ENCODE data around the gene SLC25A24. TPM values are rescaled to one million over a fixed set of nuclear protein-coding genes. Genes with fewer than 3 reads are reported as not detected.

The SLC25A24 gene
- total RNA-seq, 1 experiment from 2014 or later, result 23.6 TPM

DNA sequence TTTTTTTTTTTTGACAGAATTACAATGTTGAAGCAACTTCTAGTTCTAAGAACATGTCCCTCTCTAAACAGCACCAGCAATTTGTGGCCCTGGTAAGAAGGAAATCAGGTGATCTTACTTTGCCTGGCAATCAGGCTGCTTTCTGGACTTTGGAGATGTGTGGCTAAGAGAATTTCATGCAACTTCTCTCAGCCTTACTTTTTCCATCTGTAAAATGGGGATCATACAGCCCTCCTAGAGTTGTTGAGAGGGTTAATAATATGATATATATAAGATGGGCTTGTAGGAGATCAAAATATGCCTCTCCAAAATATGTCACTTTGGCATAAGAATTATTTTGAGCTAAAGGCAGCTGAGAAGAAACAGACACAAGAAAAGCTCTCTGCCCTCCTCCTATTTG is 92.0 kb downstream of the SLC25A24 start:
- no peaks in the 10 kb centered on the region for H4K20me1 ChIP-seq (ENCODE audit: insufficient read depth)
- H3K4me2 ChIP-seq (ENCODE audit: low read length), result no peak overlapping the region
- no peak overlapping the region for H2AFZ ChIP-seq (ENCODE audit: low read depth, low read length, poor library complexity, severe bottlenecking)
- H3K79me2 ChIP-seq (ENCODE audit: insufficient read depth, low read length), result no peaks in the 10 kb centered on the region
- peaks cover 0 to 5% of the 10 kb centered on the region in 2 experiments; a peak in 1 of 4 replicates for H3K4me1 ChIP-seq (ENCODE audit: control insufficient read depth in 1 of 2, insufficient read depth in 2 of 2, low read length in 2 of 2)
- no peaks in the 10 kb centered on the region for H3K9me2 ChIP-seq (ENCODE audit: insufficient read depth)
- intact Hi-C loops (cut with micrococcal nuclease), result no loop called here
- BruUV-seq (replicated peaks), result no TSS peak
- CTCF ChIA-PET, result no interaction called here
- H3K27me3 ChIP-seq (ENCODE audit: insufficient read depth, low read length), result 0 out of 2 replicates have a peak, but pooled peaks cover 10% of the 10 kb centered on the region
- H3K9me3 ChIP-seq (ENCODE audit: control insufficient read depth in 1 of 2, insufficient read depth in 1 of 2, low read depth in 1 of 2, low read length in 2 of 2), result no peaks in the 10 kb centered on the region
- TF ChIP-seq POLR2A (IDR thresholded peaks at IDR 0.05; ENCODE audit: borderline replicate concordance, extremely low read depth, insufficient read depth, insufficient read length), result no peak
- TF ChIP-seq CBX3 (IDR thresholded peaks at IDR 0.05; ENCODE audit: low read depth), result no peak
- TF ChIP-seq, protein P1, sequence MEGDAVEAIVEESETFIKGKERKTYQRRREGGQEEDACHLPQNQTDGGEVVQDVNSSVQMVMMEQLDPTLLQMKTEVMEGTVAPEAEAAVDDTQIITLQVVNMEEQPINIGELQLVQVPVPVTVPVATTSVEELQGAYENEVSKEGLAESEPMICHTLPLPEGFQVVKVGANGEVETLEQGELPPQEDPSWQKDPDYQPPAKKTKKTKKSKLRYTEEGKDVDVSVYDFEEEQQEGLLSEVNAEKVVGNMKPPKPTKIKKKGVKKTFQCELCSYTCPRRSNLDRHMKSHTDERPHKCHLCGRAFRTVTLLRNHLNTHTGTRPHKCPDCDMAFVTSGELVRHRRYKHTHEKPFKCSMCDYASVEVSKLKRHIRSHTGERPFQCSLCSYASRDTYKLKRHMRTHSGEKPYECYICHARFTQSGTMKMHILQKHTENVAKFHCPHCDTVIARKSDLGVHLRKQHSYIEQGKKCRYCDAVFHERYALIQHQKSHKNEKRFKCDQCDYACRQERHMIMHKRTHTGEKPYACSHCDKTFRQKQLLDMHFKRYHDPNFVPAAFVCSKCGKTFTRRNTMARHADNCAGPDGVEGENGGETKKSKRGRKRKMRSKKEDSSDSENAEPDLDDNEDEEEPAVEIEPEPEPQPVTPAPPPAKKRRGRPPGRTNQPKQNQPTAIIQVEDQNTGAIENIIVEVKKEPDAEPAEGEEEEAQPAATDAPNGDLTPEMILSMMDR (IDR thresholded peaks at IDR 0.05 in 2 of 3, conservative IDR thresholded peaks at IDR 0.05 in 1 of 3; ENCODE audit: borderline replicate concordance in 1 of 3, insufficient read depth in 1 of 3, low read depth in 2 of 3, low read length in 2 of 3), result no peak
- no peak for TF ChIP-seq YY1 (IDR thresholded peaks at IDR 0.05; ENCODE audit: extremely low read depth, insufficient replicate concordance, low read depth, low read length)
- TF ChIP-seq SP1 (IDR thresholded peaks at IDR 0.05; ENCODE audit: low read depth), result no peak
- no peak for TF ChIP-seq ZFX (IDR thresholded peaks at IDR 0.05)
- no peak for TF ChIP-seq ELF1 (IDR thresholded peaks at IDR 0.05; ENCODE audit: borderline replicate concordance, low read depth)
- TF ChIP-seq EGR1 (IDR thresholded peaks at IDR 0.05; ENCODE audit: low read depth), result no peak
- no peak for TF ChIP-seq CEBPB (IDR thresholded peaks at IDR 0.05; ENCODE audit: low read depth)
- no peak for TF ChIP-seq SIN3A (IDR thresholded peaks at IDR 0.05; ENCODE audit: low read depth)
- TF ChIP-seq, protein P2, sequence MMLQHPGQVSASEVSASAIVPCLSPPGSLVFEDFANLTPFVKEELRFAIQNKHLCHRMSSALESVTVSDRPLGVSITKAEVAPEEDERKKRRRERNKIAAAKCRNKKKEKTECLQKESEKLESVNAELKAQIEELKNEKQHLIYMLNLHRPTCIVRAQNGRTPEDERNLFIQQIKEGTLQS (IDR thresholded peaks at IDR 0.05), result no peak
- no peak for TF ChIP-seq RAD21 (IDR thresholded peaks at IDR 0.05; ENCODE audit: low read depth)
- no peak for TF ChIP-seq SRF (IDR thresholded peaks at IDR 0.05; ENCODE audit: low read depth)
- TF ChIP-seq JUND (IDR thresholded peaks at IDR 0.05), result no peak
- TF ChIP-seq, protein P3, sequence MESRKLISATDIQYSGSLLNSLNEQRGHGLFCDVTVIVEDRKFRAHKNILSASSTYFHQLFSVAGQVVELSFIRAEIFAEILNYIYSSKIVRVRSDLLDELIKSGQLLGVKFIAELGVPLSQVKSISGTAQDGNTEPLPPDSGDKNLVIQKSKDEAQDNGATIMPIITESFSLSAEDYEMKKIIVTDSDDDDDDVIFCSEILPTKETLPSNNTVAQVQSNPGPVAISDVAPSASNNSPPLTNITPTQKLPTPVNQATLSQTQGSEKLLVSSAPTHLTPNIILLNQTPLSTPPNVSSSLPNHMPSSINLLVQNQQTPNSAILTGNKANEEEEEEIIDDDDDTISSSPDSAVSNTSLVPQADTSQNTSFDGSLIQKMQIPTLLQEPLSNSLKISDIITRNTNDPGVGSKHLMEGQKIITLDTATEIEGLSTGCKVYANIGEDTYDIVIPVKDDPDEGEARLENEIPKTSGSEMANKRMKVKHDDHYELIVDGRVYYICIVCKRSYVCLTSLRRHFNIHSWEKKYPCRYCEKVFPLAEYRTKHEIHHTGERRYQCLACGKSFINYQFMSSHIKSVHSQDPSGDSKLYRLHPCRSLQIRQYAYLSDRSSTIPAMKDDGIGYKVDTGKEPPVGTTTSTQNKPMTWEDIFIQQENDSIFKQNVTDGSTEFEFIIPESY (IDR thresholded peaks at IDR 0.05; ENCODE audit: extremely low read depth, insufficient replicate concordance, low read length), result no peak
- no peak for TF ChIP-seq ZNF274 (IDR thresholded peaks at IDR 0.05; ENCODE audit: low read depth, low read length)
- TF ChIP-seq, protein P4, sequence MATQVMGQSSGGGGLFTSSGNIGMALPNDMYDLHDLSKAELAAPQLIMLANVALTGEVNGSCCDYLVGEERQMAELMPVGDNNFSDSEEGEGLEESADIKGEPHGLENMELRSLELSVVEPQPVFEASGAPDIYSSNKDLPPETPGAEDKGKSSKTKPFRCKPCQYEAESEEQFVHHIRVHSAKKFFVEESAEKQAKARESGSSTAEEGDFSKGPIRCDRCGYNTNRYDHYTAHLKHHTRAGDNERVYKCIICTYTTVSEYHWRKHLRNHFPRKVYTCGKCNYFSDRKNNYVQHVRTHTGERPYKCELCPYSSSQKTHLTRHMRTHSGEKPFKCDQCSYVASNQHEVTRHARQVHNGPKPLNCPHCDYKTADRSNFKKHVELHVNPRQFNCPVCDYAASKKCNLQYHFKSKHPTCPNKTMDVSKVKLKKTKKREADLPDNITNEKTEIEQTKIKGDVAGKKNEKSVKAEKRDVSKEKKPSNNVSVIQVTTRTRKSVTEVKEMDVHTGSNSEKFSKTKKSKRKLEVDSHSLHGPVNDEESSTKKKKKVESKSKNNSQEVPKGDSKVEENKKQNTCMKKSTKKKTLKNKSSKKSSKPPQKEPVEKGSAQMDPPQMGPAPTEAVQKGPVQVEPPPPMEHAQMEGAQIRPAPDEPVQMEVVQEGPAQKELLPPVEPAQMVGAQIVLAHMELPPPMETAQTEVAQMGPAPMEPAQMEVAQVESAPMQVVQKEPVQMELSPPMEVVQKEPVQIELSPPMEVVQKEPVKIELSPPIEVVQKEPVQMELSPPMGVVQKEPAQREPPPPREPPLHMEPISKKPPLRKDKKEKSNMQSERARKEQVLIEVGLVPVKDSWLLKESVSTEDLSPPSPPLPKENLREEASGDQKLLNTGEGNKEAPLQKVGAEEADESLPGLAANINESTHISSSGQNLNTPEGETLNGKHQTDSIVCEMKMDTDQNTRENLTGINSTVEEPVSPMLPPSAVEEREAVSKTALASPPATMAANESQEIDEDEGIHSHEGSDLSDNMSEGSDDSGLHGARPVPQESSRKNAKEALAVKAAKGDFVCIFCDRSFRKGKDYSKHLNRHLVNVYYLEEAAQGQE (IDR thresholded peaks at IDR 0.05; ENCODE audit: low read depth), result no peak
- no peak for TF ChIP-seq FOSL1 (IDR thresholded peaks at IDR 0.05; ENCODE audit: low read depth)
- ATAC-seq, result no peak
- RAD21 ChIA-PET (ENCODE audit: low non-redundant PET in 1 of 2, low total read pairs in 2 of 2, uncharacterized antibody in 2 of 2, unreplicated experiment in 2 of 2), result no interaction called here
- H3K27ac ChIP-seq (ENCODE audit: low read depth, low read length), result no peak overlapping the region
- no peak for DNase-seq (ENCODE audit: low read depth, low spot score)
- H3K9ac ChIP-seq (ENCODE audit: low read length), result no peak overlapping the region
- POLR2A ChIA-PET, result no interaction called here
- H3K36me3 ChIP-seq (ENCODE audit: control insufficient read depth in 1 of 2, insufficient read depth in 2 of 2, low read length in 2 of 2), result no peaks in the 10 kb centered on the region
- no peak overlapping the region for H3K4me3 ChIP-seq (replicated peaks in 1 of 2; ENCODE audit: low read depth in 1 of 2, low read length in 2 of 2)
